Endothelial cell (in vitro differentiated cells): ENCODE measurements around the gene GLS. TPM values are rescaled to one million over a fixed set of nuclear protein-coding genes. Genes with fewer than 3 reads are reported as not detected.

ENCODE experiments used
- DNase-seq: peaks from one replicate; pipeline ENCODE4 v3.0.0; 2021; ENCODE audit warnings: low spot score
- H3K27ac Mint-ChIP-seq: one replicate; pipeline ENCODE4 v1.8.0; 2021; ENCODE audit warnings: mixed read lengths, inconsistent platforms; ENCODE audit not compliant: unreplicated experiment
- H3K27me3 Mint-ChIP-seq: one replicate; pipeline ENCODE4 v1.8.0; 2021; ENCODE audit warnings: mild to moderate bottlenecking, moderate library complexity, mixed read lengths, inconsistent platforms; ENCODE audit not compliant: unreplicated experiment
- H3K36me3 Mint-ChIP-seq: one replicate; pipeline ENCODE4 v1.8.0; 2021; ENCODE audit warnings: mild to moderate bottlenecking, low read depth, mixed read lengths, inconsistent platforms; ENCODE audit not compliant: unreplicated experiment
- H3K4me1 Mint-ChIP-seq: one replicate; pipeline ENCODE4 v1.8.0; 2021; ENCODE audit warnings: mild to moderate bottlenecking, mixed read lengths, inconsistent platforms; ENCODE audit not compliant: unreplicated experiment
- H3K4me3 Mint-ChIP-seq: one replicate; pipeline ENCODE4 v1.8.0; 2021; ENCODE audit warnings: mild to moderate bottlenecking, mixed read lengths, inconsistent platforms; ENCODE audit not compliant: unreplicated experiment
- H3K9me3 Mint-ChIP-seq: one replicate; pipeline ENCODE4 v1.8.0; 2021; ENCODE audit warnings: mixed read lengths, inconsistent platforms; ENCODE audit not compliant: unreplicated experiment
- CTCF ChIP-seq: fragments of 200-600 bp; sonication (generic); IDR thresholded peaks from one replicate; pipeline ENCODE4 v1.5.0; 2021; ENCODE audit warnings: antibody characterized with exemption; ENCODE audit not compliant: unreplicated experiment
- total RNA-seq: library from RNA; stranded (reverse); fragmentation: NEBNext Ultra II Directional; extraction: Animal tissue kit (Norgen Biotek cat#: 25700); gene quantifications from one replicate; pipeline ENCODE4 v1.2.1, GENCODE V29; 2021; ENCODE audit not compliant: unreplicated experiment

GLS gene
- total RNA-seq, 1 donor from 2014 or later: 130 TPM

- DNase-seq: no peak
- H3K9me3 Mint-ChIP-seq: no peaks in the 10 kb centered on the region
- TF ChIP-seq CTCF: no peak
- peaks cover 2% of the 10 kb centered on the region for H3K36me3 Mint-ChIP-seq
- no peak overlapping the region for H3K27ac Mint-ChIP-seq
- no peaks in the 10 kb centered on the region for H3K4me1 Mint-ChIP-seq
- no peaks in the 10 kb centered on the region for H3K27me3 Mint-ChIP-seq
- no peak overlapping the region for H3K4me3 Mint-ChIP-seq
Measured at GRCh38 chr2:190903693-190904450, 23.3 kb downstream of the GLS start.

GRCh38 chr2:190904640-190905261, 24.1 kb downstream of the GLS start:
- no peaks in the 10 kb centered on the region for H3K9me3 Mint-ChIP-seq
- no peak for TF ChIP-seq CTCF
- H3K4me1 Mint-ChIP-seq: no peaks in the 10 kb centered on the region
- peaks cover 2% of the 10 kb centered on the region for H3K36me3 Mint-ChIP-seq
- no peak overlapping the region for H3K4me3 Mint-ChIP-seq
- no peaks in the 10 kb centered on the region for H3K27me3 Mint-ChIP-seq
- H3K27ac Mint-ChIP-seq: no peak overlapping the region
- no peak for DNase-seq

GRCh38 chr2:190908532-190908931, 27.9 kb downstream of the GLS start:
- H3K9me3 Mint-ChIP-seq: no peaks in the 10 kb centered on the region
- no peak overlapping the region for H3K4me3 Mint-ChIP-seq
- H3K36me3 Mint-ChIP-seq: no peaks in the 10 kb centered on the region
- no peak for TF ChIP-seq CTCF
- no peak for DNase-seq
- no peak overlapping the region for H3K27ac Mint-ChIP-seq
- no peaks in the 10 kb centered on the region for H3K27me3 Mint-ChIP-seq
- H3K4me1 Mint-ChIP-seq: no peaks in the 10 kb centered on the region

- Mint-ChIP-seq H3K27me3 (no peaks in the 10 kb centered on the region), H3K9me3 (no peaks in the 10 kb centered on the region), H3K4me3 (no peak overlapping the region), H3K27ac (no peak overlapping the region), H3K36me3 (no peaks in the 10 kb centered on the region), H3K4me1 (no peaks in the 10 kb centered on the region)
- DNase-seq: no peak
- no peak for TF ChIP-seq CTCF
Measured at GRCh38 chr2:190909680-190910079, 29.1 kb downstream of the GLS start.
